KBM-7 (cell line): Measurements from ENCODE around the gene TXNRD2.
"Not testable (repeated sequence)": the region's sequence is repeated elsewhere in the genome, so short reads cannot be mapped to it uniquely, and the experiment has no call there.

Experiments
- DNase-seq: peaks from one replicate; pipeline ENCODE4 v3.0.0-alpha.2; 2015
- in situ Hi-C: fragments of 300-500 bp; cut with MboI; formaldehyde crosslinking; loops from 2 replicates; pipeline ENCODE4 v1.14.3; 2020; ENCODE audit warnings: low sequenced_read_pairs, low pct_unique_long_range_greater_than_20kb, mixed read lengths

TXNRD2 gene

DNA sequence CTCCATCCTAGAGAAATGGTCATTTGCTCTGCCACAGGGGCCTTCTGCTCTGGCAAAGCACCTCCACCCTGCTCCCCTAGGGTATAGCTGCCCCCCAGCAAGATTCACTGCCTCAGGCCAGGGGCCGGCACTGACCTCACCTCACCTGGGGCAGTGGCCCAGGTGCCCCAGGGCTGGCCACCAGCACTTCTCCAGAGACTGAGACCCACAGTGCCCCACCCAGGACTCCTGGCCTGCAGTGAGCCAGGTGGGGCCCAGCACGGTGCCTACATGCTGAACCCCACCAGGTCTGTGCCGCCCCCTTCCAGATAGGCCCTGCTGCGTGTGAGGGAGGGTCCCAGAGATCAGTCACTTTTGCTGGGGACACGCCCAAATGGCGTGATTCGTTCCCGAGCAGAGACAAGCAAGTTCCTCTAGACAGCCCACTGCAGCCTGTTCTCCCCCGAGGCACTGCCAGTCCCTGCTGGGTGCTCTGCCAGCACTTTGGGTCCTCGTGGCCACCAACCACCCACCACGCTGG, 97.7 kb downstream of the TXNRD2 start:
- no peak for DNase-seq
- in situ Hi-C loops = no loop called here

DNA sequence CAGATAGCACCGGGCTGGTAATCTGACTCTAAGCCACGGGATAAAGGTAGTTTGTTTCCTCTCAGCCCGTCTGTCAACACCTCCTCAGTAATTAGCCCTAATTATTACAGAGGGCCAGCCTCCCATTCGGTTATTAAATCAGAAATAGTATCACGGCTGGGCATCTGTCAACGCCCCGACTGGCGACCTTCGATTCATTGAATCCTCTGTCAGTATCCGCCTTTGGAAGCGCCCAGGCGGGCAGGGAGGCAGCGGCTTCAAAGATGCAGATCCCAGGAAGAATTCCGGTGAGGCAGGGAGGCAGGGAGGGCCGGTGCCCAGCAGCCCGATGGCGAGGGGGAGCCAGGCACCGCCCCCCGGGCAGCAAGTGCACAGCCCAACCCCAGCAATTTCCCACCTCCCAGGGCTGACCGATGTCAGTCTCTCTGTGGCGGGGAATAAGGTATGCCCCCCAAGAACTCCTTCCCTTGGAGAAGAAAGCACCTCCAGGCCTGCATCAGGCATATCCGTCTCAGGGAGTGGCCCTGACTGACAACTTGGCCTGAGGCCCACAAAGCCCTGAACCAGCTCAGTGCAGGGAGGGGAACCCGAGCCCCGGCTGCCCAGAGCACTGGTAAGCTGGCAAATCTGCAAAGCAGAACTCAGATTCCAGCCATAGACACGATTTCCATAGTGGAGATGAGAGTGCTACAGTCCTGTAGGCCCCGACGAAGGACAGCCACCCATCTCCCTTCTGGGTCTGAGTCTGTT, 98.3 kb downstream of the TXNRD2 start:
- no peak for DNase-seq
- in situ Hi-C loops = no loop called here

DNA sequence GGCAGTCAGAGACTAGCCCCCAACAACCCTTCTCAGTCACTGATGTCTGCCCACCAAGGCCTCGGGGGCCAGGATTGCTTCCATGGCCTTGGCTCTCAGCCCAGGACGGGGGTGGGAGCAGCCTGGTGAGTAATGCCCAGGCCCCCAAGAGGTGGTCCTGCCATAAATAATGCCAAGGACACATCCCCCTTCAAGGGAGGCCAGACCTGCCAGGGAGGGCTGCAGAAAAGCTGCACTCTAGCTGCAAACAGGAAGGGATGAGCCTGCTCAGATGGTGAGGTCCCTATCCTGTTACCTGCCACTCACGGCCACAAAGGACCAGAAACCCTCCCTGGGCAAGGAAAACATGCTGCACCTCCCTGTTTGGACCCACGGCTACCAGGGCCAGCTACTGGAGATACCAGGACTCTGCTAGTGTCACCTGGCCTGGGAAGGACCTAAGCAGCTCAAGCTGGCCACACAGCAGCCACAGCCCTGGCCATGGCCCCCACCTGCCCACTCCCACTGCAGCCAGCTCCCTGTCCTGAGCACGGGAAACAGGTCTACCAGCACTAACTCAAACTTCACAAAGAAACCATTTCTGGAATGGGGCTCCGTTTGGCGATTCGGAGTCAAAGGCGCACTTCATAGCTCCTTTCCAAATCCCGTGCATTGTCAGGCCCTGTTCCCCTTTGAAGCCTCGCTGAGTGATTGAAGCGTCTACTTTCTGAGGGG, 99.1 kb downstream of the TXNRD2 start:
- no peak for DNase-seq
- in situ Hi-C loops = no loop called here

DNA sequence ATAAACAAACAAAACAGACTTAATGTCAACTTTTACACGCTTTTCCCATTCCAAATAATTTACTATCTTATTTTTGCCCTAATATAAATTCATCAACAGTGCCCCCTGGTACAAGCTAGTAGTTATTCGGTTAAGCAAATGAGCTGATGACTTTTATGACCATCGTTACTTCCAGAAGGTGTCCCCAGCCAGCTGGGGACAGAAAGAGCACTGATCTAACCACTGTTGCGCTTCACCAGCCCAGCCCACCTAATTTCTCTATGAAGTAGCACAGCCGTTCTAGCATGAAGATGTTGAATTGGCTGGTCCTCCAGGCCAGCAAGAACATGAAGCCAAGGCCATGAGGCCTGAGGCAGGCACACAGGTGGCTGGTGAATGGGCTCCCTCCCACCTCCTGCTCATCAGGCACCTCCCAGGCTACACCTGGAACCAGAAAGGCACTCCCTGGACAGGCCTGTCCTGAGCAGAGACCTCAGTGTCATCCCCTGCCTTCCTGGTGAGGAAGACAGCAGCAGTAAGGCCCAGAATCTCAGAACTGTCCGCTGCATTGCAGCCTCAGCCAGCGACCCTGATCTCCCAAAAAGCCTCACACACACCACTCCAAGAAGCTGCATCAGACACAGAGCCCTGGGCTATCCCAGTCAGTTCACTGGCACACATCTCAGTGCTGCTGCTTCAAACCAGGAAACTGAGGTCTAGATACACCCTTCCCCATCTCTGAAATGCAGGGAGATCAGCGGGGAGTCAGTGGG, 99.8 kb downstream of the TXNRD2 start:
- in situ Hi-C loops = no loop called here

DNA sequence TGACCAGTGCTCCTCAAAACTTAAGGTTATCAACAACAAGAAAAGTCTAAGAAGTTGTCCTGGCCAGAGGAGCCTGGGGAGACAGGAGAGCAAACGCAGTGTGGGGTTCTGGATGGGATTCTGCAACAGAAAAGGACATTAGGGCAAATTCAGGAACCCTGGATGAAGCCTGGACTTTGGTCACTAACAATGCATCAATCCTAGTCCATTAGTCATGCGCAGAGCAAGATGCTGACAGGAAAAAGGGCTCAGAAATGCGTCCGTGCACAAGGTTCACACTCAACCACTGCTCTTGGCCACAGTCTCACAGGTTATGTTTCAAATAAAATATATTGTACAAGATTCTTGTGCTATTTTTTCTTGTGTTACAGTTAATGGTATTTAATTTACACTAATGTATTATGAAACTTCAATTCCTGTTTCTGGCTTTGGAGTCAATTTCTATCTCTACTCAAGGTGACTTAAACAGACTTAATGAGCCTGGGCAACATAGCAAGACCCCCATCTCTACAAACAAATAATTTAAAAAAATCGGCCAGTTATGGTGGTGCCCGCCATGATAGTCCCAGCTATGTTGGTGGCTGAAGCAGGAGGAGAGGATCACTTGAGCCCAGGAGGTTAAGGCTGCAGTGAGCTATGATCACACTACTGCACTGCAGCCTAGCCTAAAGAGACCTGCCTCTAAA, 100.5 kb downstream of the TXNRD2 start:
- no peak for DNase-seq
- in situ Hi-C loops = no loop called here

More for the DNA sequence above, 99.8 kb downstream of the TXNRD2 start:
- no peak for DNase-seq

DNA sequence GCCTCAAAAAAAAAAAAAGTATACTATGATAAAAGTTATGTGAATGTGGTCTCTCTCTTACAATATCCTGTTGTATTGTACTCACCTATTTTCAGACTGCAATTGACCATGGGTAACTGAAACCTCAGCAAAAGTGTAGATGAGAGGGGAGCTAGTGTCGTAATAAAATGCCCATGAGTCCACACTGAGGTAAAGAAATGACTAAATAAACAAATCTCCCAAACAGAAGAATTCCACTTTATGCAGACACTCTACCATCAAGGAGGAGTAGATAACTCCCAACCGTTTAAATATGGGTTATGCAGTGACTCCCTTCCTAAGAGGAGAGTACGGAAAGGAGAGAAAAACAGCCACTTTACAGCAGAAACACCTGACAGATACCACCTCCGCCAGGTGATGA, 101.6 kb downstream of the TXNRD2 start:
- no peak for DNase-seq
- in situ Hi-C loops = no loop called here

DNA sequence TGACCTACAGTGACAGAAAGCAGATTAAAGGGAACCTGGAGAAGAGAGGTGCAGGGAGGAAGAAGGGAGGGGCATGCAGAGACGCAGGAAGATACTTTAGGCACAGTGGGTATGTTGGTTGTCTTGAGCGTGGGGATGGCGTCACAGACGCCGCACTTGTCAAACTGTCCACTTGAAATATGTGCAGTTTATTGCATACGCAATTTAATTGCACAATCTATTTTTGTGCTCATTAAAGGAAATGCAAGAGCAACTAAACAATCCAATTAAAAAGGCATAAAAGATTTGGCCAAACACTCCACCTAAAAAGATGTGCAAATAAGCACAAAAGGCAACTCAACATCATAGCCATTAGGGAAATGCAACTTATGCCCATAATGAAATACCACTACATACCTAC, 103.7 kb downstream of the TXNRD2 start:
- in situ Hi-C loops = no loop called here
- no peak for DNase-seq

DNA sequence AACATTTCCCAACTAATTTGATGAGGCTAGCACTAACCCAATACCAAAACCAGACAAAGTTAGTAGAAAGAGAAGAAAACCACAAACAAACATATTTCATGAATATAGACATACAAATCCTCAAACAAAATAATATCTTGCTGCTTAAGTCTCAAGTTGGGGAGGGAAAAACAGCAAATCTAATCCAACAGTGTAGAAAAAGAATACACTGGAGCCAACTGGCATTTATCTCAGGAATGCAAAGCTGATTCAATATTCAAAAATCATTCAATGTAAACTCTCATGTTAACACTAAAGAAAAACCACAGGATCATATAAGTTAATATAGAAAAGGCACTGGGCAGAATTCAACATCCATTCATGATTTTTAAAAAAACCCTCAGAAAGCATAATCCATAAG, 105.1 kb downstream of the TXNRD2 start:
- no peak for DNase-seq
- in situ Hi-C loops = no loop called here

DNA sequence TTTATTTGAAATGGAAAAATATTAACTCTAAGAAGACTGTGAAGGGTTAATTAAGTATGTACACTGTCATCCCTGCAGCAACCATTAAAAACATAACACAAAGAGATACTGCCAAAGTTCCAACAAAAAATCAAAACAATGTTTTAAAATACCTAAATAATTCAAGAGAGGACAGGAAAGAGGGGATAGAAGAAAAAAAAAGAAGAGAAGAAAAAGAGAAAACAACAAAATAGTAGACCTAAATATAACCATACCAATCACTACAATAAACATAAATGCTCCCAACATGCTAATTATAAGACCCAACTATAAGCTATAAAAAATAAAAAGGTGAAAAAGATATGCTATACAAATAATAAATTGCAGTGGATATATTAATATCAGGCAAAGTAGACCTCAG, 107.0 kb downstream of the TXNRD2 start:
- in situ Hi-C loops = no loop called here
- DNase-seq = no peak

DNA sequence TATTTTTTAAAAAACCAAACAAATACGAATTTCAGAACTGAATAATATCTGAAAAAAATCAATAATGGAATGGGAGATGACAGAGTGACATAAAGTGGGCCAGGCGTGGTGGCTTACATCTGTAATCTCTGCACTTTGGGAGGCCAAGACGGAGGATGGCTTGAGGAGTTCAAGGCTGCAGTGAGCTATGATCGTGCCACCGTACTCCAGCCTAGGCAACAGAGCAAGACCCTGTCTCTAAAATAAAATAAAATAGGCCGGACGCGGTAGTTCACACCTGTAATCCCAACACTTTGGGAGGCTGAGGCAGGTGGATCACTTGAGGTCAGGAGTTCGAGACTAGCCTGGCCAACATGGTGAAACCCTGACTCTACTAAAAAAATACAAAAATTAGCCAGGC, 108.3 kb downstream of the TXNRD2 start:
- DNase-seq, in situ Hi-C loops: not testable (repeated sequence)

DNA sequence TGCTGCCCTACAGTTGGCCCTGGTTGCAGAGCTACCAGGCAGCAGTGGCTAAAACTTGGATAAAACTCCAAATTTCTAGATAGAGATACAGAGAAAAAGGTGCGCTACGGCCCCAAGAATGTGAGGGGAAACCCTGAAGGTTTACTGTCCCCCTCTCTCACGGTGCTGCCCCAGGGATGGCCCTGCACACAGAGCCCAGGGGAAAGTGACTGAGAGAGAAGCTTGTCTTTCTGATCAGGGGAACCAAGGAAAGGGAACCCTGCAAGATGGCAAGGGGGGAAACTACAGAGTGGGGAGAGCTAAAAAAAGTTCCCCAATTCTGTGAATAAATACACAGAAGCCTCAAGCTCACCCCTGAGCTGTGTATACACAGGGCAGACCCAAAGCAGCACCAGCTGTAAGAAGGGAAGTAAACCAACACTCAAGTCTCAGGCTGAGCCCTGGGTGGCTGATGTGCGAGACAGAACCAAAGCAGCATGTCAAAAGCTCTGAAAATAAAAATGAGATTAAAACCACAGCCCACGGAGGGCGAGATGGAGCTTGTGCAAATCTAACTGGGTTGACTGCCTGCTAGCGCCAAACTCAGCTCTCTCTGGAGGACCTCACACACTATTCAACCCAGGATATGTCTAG, 109.0 kb downstream of the TXNRD2 start:
- DNase-seq = no peak
- in situ Hi-C loops = no loop called here

DNA sequence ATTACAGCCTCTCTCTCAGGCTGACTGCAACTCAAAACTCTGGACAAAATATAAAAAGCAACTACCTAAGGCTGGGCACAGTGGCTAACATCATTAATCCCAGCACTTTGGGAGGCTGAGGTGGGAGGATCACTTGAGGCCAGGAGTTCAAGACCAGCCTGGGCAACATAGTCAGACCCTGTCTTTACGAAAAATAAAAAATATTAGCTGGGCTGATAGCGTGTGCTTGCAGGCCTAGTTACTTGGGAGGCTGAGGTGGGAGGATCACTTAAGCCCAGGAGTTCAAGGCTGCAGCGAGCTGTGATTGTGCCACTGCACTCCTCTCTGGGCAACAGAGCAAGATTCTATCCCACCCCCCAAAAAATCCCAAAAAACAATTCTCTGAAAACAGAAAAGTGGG, 109.6 kb downstream of the TXNRD2 start:
- in situ Hi-C loops, DNase-seq: not testable (repeated sequence)

DNA sequence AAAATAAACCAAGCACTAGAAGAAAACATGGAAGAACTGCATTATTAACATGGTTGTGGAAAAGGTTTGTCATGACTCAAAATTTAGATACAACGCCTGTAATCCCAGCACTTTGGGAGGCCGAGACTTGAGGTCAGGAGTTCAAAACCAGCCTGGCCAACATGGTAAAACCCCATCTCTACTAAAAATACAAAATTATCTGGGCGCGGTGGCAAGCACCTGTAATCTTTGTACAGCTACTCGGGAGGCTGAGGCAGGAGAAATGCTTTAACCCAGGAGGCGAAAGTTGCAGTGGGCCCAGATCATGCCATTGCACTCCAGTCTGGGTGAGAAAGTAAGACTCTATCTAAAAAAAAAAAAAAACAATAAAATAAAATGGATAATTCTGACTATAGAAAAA, 110.6 kb downstream of the TXNRD2 start:
- no peak for DNase-seq
- in situ Hi-C loops = no loop called here

DNA sequence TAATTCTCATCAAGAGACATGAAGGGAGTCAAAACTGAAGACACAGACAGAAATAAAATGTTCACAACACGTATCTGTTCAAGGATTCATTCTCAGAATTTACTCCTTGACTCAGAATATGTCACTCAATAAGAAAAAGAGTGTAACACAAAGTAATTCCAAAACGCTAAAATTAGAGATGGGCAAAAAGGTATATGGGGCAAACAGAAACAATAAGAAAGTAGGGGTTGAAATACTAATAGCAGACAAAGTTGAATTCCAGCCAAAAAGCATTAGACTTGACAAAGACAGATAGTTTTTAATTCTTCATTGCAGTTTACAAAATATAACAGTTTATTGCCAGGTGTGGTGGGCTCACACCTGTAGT, 113.6 kb downstream of the TXNRD2 start:
- in situ Hi-C loops = no loop called here
- DNase-seq = no peak

DNA sequence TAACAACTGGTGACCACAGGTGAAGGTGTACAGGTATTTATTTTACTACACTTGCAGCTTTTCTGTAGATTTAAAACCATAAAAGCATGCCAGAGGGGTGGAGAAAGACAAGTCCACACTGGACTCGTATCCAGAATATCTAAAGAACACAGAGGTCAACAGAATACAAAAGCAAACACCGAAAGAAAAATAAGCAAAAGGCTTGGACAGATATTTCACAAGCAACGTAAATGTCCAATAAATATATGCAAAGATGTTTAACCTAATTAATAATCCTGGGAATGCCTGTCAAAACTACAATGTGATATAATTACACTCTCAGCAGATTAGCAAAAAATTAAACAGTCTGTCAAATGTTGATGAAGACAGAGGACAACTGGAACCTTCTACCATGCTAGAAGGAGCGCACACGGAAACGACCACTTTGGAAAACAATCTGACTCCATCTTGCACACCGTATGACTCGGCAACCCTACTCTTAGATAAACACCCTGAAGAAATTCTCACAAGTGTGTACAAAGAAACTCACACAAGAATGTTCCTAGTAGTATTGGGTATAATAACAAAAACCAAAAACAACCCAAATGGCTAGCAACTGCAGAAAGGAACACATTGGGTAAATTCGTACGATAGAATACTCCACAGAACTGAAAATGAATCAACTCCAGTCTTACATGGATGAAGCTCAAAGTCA, 114.1 kb downstream of the TXNRD2 start:
- in situ Hi-C loops = no loop called here
- DNase-seq = no peak

DNA sequence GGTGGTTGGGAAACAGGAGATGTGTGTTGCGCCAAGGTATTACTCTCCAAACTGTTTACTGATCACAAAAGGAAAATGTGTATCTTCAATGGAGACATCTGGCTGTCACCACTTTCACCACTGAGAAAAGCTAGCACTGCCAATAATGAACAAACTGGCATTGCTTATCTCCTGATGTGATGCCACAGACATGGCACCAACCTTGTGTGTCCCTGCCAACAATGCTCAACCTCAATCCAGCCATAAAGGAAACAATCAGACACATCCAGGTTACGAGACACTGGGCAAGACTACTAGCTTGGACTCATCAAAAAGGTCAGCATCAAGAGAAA, 115.0 kb downstream of the TXNRD2 start:
- in situ Hi-C loops = no loop called here
- no peak for DNase-seq

DNA sequence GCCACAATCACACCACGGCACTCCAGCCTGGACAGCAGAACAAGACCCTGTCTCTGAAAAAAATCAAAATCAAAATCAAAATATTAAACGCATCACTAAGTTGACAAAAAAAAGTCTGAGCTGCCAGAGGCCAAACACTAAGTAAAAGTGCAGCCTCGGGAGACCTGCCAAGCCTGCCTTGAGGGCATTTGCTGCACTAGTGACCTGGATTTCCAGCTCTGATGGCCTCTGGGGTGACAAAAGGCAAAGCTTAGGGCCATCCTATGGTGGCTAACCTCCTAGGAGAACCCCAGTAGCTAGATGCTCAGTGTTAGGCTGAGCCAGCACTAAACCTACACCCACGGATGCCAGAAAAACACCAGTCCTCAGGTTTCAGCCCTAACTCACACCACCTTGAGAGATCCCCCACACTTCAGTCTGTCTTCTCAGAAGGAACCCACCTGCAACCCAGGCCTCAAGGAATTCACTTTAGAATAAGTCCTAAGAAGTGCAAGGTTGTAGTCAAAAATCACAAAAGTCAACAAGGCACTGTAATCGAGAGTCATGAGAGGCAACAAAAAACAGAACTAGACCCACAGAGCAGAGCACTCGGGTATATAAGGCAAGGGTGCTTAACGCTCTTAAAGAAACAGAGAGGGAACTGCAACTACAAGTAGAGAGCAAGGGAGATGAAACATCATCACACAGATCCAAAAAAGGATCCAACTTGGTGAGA, 115.6 kb downstream of the TXNRD2 start:
- in situ Hi-C loops = no loop called here
- DNase-seq = no peak
